HG02938 (cell line): ENCODE measurements around the gene NUP85.
"Not testable (repeated sequence)": the region's sequence is repeated elsewhere in the genome, so short reads cannot be mapped to it uniquely, and the experiment has no call there.

ENCODE experiments used
- ATAC-seq: cut with Tn5 transposase; IDR thresholded peaks from one replicate; pipeline ENCODE4 v1.9.1; 2021; ENCODE audit warnings: mild to moderate bottlenecking, moderate library complexity; ENCODE audit not compliant: unreplicated experiment

Gene NUP85

GRCh38 chr17:75240394-75241142 is 35.1 kb downstream of the NUP85 start:
- no peak for ATAC-seq

- ATAC-seq: no peak
Observed at GRCh38 chr17:75241143-75241430, 35.6 kb downstream of the NUP85 start.

GRCh38 chr17:75241502-75241901 is 36.0 kb downstream of the NUP85 start:
- ATAC-seq: no peak

- ATAC-seq: no peak
Observed at GRCh38 chr17:75241996-75242460, 36.5 kb downstream of the NUP85 start.

GRCh38 chr17:75242461-75243042 is 37.1 kb downstream of the NUP85 start:
- no peak for ATAC-seq

GRCh38 chr17:75244133-75244866 is 38.8 kb downstream of the NUP85 start:
- no peak for ATAC-seq

- no peak for ATAC-seq
Observed at GRCh38 chr17:75245011-75245410, 39.5 kb downstream of the NUP85 start.

GRCh38 chr17:75246404-75246803 is 40.9 kb downstream of the NUP85 start:
- ATAC-seq: no peak

- no peak for ATAC-seq
Observed at GRCh38 chr17:75249564-75249963, 44.1 kb downstream of the NUP85 start.

- ATAC-seq: peak; percentile 82
Observed at GRCh38 chr17:75250009-75250471, 44.6 kb downstream of the NUP85 start.

- no peak for ATAC-seq
Observed at GRCh38 chr17:75252039-75252816, 46.7 kb downstream of the NUP85 start.

GRCh38 chr17:75255954-75256698 is 50.6 kb downstream of the NUP85 start:
- not testable (repeated sequence) for ATAC-seq

GRCh38 chr17:75257228-75257627 is 51.7 kb downstream of the NUP85 start:
- not testable (repeated sequence) for ATAC-seq

- ATAC-seq: peak; percentile 17
Observed at GRCh38 chr17:75260641-75261335, 55.3 kb downstream of the NUP85 start.

GRCh38 chr17:75261336-75262111 is 56.0 kb downstream of the NUP85 start, which contains the start of the genes GGA3 and MRPS7:
Gene GGA3 (minus strand): TSS chr17:75261606. CDS start chr17:75261587, 19 bp downstream.
Gene MRPS7 (plus strand): TSS chr17:75261879. CDS start chr17:75261901, 22 bp downstream.
- ATAC-seq: peak; percentile 78

- no peak for ATAC-seq
Observed at GRCh38 chr17:75262112-75262606, 56.7 kb downstream of the NUP85 start.

- ATAC-seq: no peak
Observed at GRCh38 chr17:75263055-75263454, 57.6 kb downstream of the NUP85 start.

GRCh38 chr17:75265614-75266315 is 60.3 kb downstream of the NUP85 start:
- no peak for ATAC-seq
